Measurements from ENCODE around the gene CYB5R3. TPM values are rescaled to one million over a fixed set of nuclear protein-coding genes. Genes with fewer than 3 reads are reported as not detected.

Gene CYB5R3
- polyA plus RNA-seq: 201 TPM
- long read RNA-seq, donor 1, transcript CYB5R3-201 (9 exons, 2,124 nt): major isoform, 35 of 90 reads
- long read RNA-seq, donor 1, transcript CYB5R3-204 (8 exons, 1,849 nt): minor isoform, 5 of 90 reads
- long read RNA-seq, donor 1, partial matches to known transcripts: 45 of 90 reads
- long read RNA-seq, donor 1, other reads (novel, unspliced or antisense): 0 of 90 reads
- long read RNA-seq, donor 2, transcript CYB5R3-204 (8 exons, 1,849 nt): minor isoform, 5 of 133 reads
- long read RNA-seq, donor 2, transcript CYB5R3-201 (9 exons, 2,124 nt): major isoform, 101 of 133 reads
- long read RNA-seq, donor 2, partial matches to known transcripts: 19 of 133 reads
- long read RNA-seq, donor 2, other reads (novel, unspliced or antisense): 5 of 133 reads
- long read RNA-seq, donor 3, transcript CYB5R3-201 (9 exons, 2,124 nt): major isoform, 114 of 138 reads
- long read RNA-seq, donor 3, partial matches to known transcripts: 18 of 138 reads
- long read RNA-seq, donor 3, other reads (novel, unspliced or antisense): 0 of 138 reads
- long read RNA-seq, donor 4, transcript CYB5R3-201 (9 exons, 2,124 nt): major isoform, 9 of 11 reads
- long read RNA-seq, donor 4, partial matches to known transcripts: 0 of 11 reads
- long read RNA-seq, donor 4, other reads (novel, unspliced or antisense): 0 of 11 reads
- long read RNA-seq, donor 5, transcript CYB5R3-201 (9 exons, 2,124 nt): major isoform, 43 of 48 reads
- long read RNA-seq, donor 5, partial matches to known transcripts: 0 of 48 reads
- long read RNA-seq, donor 5, other reads (novel, unspliced or antisense): 0 of 48 reads
- long read RNA-seq, donor 6, transcript CYB5R3-201 (9 exons, 2,124 nt): major isoform, 92 of 107 reads
- long read RNA-seq, donor 6, transcript CYB5R3-204 (8 exons, 1,849 nt): minor isoform, 9 of 107 reads
- long read RNA-seq, donor 6, partial matches to known transcripts: 5 of 107 reads
- long read RNA-seq, donor 6, other reads (novel, unspliced or antisense): 0 of 107 reads
- long read RNA-seq, donor 7, transcript CYB5R3-201 (9 exons, 2,124 nt): major isoform, 26 of 31 reads
- long read RNA-seq, donor 7, partial matches to known transcripts: 0 of 31 reads
- long read RNA-seq, donor 7, other reads (novel, unspliced or antisense): 0 of 31 reads
- long read RNA-seq, donor 8, transcript CYB5R3-204 (8 exons, 1,849 nt): minor isoform, 10 of 114 reads
- long read RNA-seq, donor 8, transcript CYB5R3-201 (9 exons, 2,124 nt): major isoform, 102 of 114 reads
- long read RNA-seq, donor 8, partial matches to known transcripts: 0 of 114 reads
- long read RNA-seq, donor 8, other reads (novel, unspliced or antisense): 0 of 114 reads
- long read RNA-seq, donor 9, transcript CYB5R3-201 (9 exons, 2,124 nt): major isoform, 46 of 51 reads
- long read RNA-seq, donor 9, partial matches to known transcripts: 0 of 51 reads
- long read RNA-seq, donor 9, other reads (novel, unspliced or antisense): 0 of 51 reads
- long read RNA-seq, donor 10, transcript CYB5R3-201 (9 exons, 2,124 nt): major isoform, 108 of 123 reads
- long read RNA-seq, donor 10, transcript CYB5R3-204 (8 exons, 1,849 nt): minor isoform, 6 of 123 reads
- long read RNA-seq, donor 10, partial matches to known transcripts: 0 of 123 reads
- long read RNA-seq, donor 10, other reads (novel, unspliced or antisense): 7 of 123 reads
- long read RNA-seq, donor 11, transcript CYB5R3-204 (8 exons, 1,849 nt): minor isoform, 5 of 54 reads
- long read RNA-seq, donor 11, transcript CYB5R3-201 (9 exons, 2,124 nt): major isoform, 47 of 54 reads
- long read RNA-seq, donor 11, partial matches to known transcripts: 0 of 54 reads
- long read RNA-seq, donor 11, other reads (novel, unspliced or antisense): 0 of 54 reads

- peaks cover 52% of the 10 kb centered on the region for H3K4me1 ChIP-seq (ENCODE audit: control insufficient read depth, insufficient read depth, low read length)
- peak within 1 kb of the TSS; percentile 84 for H3K4me3 ChIP-seq (ENCODE audit: low read length)
- peak; percentile 58 to 80 for DNase-seq
- no peaks in the 10 kb centered on the region for H3K36me3 ChIP-seq (ENCODE audit: control insufficient read depth, insufficient read depth, low read length)
- H3K27ac ChIP-seq (ENCODE audit: low read length): peak within 1 kb of the TSS; percentile 96
- no CpG with 5 or more reads among the region's 81 CpGs for whole genome bisulfite sequencing (ENCODE audit: insufficient coverage, low lambda C conversion rate)
- peaks cover 3% of the 10 kb centered on the region for H3K9me3 ChIP-seq (ENCODE audit: control insufficient read depth, low read depth, low read length)
- H3K27me3 ChIP-seq (ENCODE audit: control insufficient read depth, insufficient read depth, low read length): no peaks in the 10 kb centered on the region
Observed at GRCh38 chr22:42649246-42650099, at the start of gene CYB5R3. Gene CYB5R3 (minus strand): TSS chr22:42649392. CDS start chr22:42649315, 77 bp downstream.

GRCh38 chr22:42697542-42698013 is 48.4 kb upstream of the CYB5R3 start:
- no peaks in the 10 kb centered on the region for H3K36me3 ChIP-seq (ENCODE audit: control insufficient read depth, insufficient read depth, low read length)
- H3K9me3 ChIP-seq (ENCODE audit: control insufficient read depth, low read depth, low read length): peaks cover 9% of the 10 kb centered on the region
- H3K4me3 ChIP-seq (ENCODE audit: low read length): no peak overlapping the region
- peak overlapping the region; percentile 55 for H3K27ac ChIP-seq (ENCODE audit: low read length)
- WGBS (ENCODE audit: insufficient coverage, low lambda C conversion rate): no CpG with 5 or more reads among the region's 16 CpGs
- DNase-seq: peak; percentile 85 to 91
- H3K4me1 ChIP-seq (ENCODE audit: control insufficient read depth, insufficient read depth, low read length): peaks cover 13% of the 10 kb centered on the region
- H3K27me3 ChIP-seq (ENCODE audit: control insufficient read depth, insufficient read depth, low read length): no peaks in the 10 kb centered on the region

GRCh38 chr22:42696331-42696967 is 47.3 kb upstream of the CYB5R3 start:
- H3K36me3 ChIP-seq (ENCODE audit: control insufficient read depth, insufficient read depth, low read length): no peaks in the 10 kb centered on the region
- no peaks in the 10 kb centered on the region for H3K27me3 ChIP-seq (ENCODE audit: control insufficient read depth, insufficient read depth, low read length)
- H3K4me3 ChIP-seq (ENCODE audit: low read length): no peak overlapping the region
- peaks cover 9% of the 10 kb centered on the region for H3K9me3 ChIP-seq (ENCODE audit: control insufficient read depth, low read depth, low read length)
- H3K4me1 ChIP-seq (ENCODE audit: control insufficient read depth, insufficient read depth, low read length): peaks cover 13% of the 10 kb centered on the region
- DNase-seq: no peak
- 80% methylated on average over 4 of the region's 10 CpGs for WGBS (ENCODE audit: insufficient coverage, low lambda C conversion rate)
- no peak overlapping the region for H3K27ac ChIP-seq (ENCODE audit: low read length)

GRCh38 chr22:42695294-42695693 is 46.1 kb upstream of the CYB5R3 start:
- no peak overlapping the region for H3K4me3 ChIP-seq (ENCODE audit: low read length)
- H3K9me3 ChIP-seq (ENCODE audit: control insufficient read depth, low read depth, low read length): peaks cover 9% of the 10 kb centered on the region
- no peaks in the 10 kb centered on the region for H3K27me3 ChIP-seq (ENCODE audit: control insufficient read depth, insufficient read depth, low read length)
- peaks cover 13% of the 10 kb centered on the region for H3K4me1 ChIP-seq (ENCODE audit: control insufficient read depth, insufficient read depth, low read length)
- H3K27ac ChIP-seq (ENCODE audit: low read length): no peak overlapping the region
- no peaks in the 10 kb centered on the region for H3K36me3 ChIP-seq (ENCODE audit: control insufficient read depth, insufficient read depth, low read length)
- no CpG with 5 or more reads among the region's 10 CpGs for WGBS (ENCODE audit: insufficient coverage, low lambda C conversion rate)
- no peak for DNase-seq

- no CpG with 5 or more reads among the region's 25 CpGs for WGBS (ENCODE audit: insufficient coverage, low lambda C conversion rate)
- peaks cover 19% of the 10 kb centered on the region for H3K4me1 ChIP-seq (ENCODE audit: control insufficient read depth, insufficient read depth, low read length)
- no peak for DNase-seq
- H3K36me3 ChIP-seq (ENCODE audit: control insufficient read depth, insufficient read depth, low read length): no peaks in the 10 kb centered on the region
- H3K27me3 ChIP-seq (ENCODE audit: control insufficient read depth, insufficient read depth, low read length): no peaks in the 10 kb centered on the region
- no peak overlapping the region for H3K27ac ChIP-seq (ENCODE audit: low read length)
- no peak overlapping the region for H3K4me3 ChIP-seq (ENCODE audit: low read length)
- peaks cover 9% of the 10 kb centered on the region for H3K9me3 ChIP-seq (ENCODE audit: control insufficient read depth, low read depth, low read length)
Observed at GRCh38 chr22:42693763-42694683, 44.8 kb upstream of the CYB5R3 start.

GRCh38 chr22:42693055-42693762 is 44.0 kb upstream of the CYB5R3 start:
- Histone ChIP-seq H3K27ac (ENCODE audit: low read length) (no peak overlapping the region), H3K4me3 (ENCODE audit: low read length) (no peak overlapping the region), H3K27me3 (ENCODE audit: control insufficient read depth, insufficient read depth, low read length) (no peaks in the 10 kb centered on the region), H3K4me1 (ENCODE audit: control insufficient read depth, insufficient read depth, low read length) (peaks cover 22% of the 10 kb centered on the region), H3K9me3 (ENCODE audit: control insufficient read depth, low read depth, low read length) (peaks cover 9% of the 10 kb centered on the region), H3K36me3 (ENCODE audit: control insufficient read depth, insufficient read depth, low read length) (no peaks in the 10 kb centered on the region)
- no CpG with 5 or more reads among the region's 51 CpGs for WGBS (ENCODE audit: insufficient coverage, low lambda C conversion rate)
- no peak for DNase-seq

GRCh38 chr22:42692239-42693054 is 43.3 kb upstream of the CYB5R3 start:
- Histone ChIP-seq H3K4me3 (ENCODE audit: low read length) (no peak overlapping the region), H3K27ac (ENCODE audit: low read length) (no peak overlapping the region), H3K9me3 (ENCODE audit: control insufficient read depth, low read depth, low read length) (peaks cover 9% of the 10 kb centered on the region), H3K36me3 (ENCODE audit: control insufficient read depth, insufficient read depth, low read length) (no peaks in the 10 kb centered on the region), H3K4me1 (ENCODE audit: control insufficient read depth, insufficient read depth, low read length) (peaks cover 25% of the 10 kb centered on the region), H3K27me3 (ENCODE audit: control insufficient read depth, insufficient read depth, low read length) (no peaks in the 10 kb centered on the region)
- peak in 1 of 2 donors; percentile 3 for DNase-seq
- no CpG with 5 or more reads among the region's 32 CpGs for WGBS (ENCODE audit: insufficient coverage, low lambda C conversion rate)

Measured in large intestine (tissue), 12 donors.